Ascending aorta (tissue), 2 donors: ENCODE results near the gene ADAM19. TPM values are rescaled to one million over a fixed set of nuclear protein-coding genes. Genes with fewer than 3 reads are reported as not detected.

Experiments
- DNase-seq, 2 donors: peaks; one replicate each; pipeline ENCODE4 v3.0.0-alpha.2; 2019; ENCODE audit warnings: low spot score in 2 of 2
- H3K27ac ChIP-seq, 2 donors: fragments of 200-600 bp; sonication (generic); one replicate each; pipeline ENCODE4 v1.5.1; 2016 to 2017; ENCODE audit warnings: mild to moderate bottlenecking in 1 of 2
- H3K27me3 ChIP-seq: fragments of 200-600 bp; sonication (generic); one replicate; pipeline ENCODE4 v1.5.1; 2017
- H3K36me3 ChIP-seq, 2 donors: fragments of 200-600 bp; sonication (generic); one replicate each; pipeline ENCODE4 v1.5.1; 2016
- H3K4me1 ChIP-seq, 2 donors: fragments of 200-600 bp; sonication (generic); one replicate each; pipeline ENCODE4 v1.5.1; 2016 to 2017; ENCODE audit warnings: mild to moderate bottlenecking in 1 of 2
- H3K4me3 ChIP-seq, 2 donors: fragments of 200-600 bp; sonication (generic); one replicate each; pipeline ENCODE4 v1.5.1; 2016 to 2017; ENCODE audit warnings: mild to moderate bottlenecking in 1 of 2
- H3K9me3 ChIP-seq, 2 donors: fragments of 200-600 bp; sonication (generic); one replicate each; pipeline ENCODE4 v1.5.1; 2016
- CTCF ChIP-seq, 3 experiments: fragments of 200-600 bp in 2 of 3; fragments of 450-650 bp in 1 of 3; sonication (generic) in 2 of 3; IDR thresholded peaks; one replicate each; pipeline ENCODE4 v1.5.1; 2016 to 2019; ENCODE audit warnings: antibody characterized with exemption in 3 of 3, mild to moderate bottlenecking in 1 of 3, moderate library complexity in 1 of 3
- intact Hi-C: fragments of 100-400 bp; cut with DNase I; formaldehyde crosslinking; loops from one replicate; pipeline ENCODE4 v1.15.1; 2023
- total RNA-seq: library from RNA; depleted of rRNA; stranded (reverse); fragments of >200 nt; gene quantifications from one replicate; pipeline ENCODE4 v1.1.0, GENCODE V29; 2016

The ADAM19 gene
- total RNA-seq, 1 donor from 2014 or later: 11.7 TPM

GRCh38 chr5:157613385-157614245 is 38.0 kb upstream of the ADAM19 start:
- DNase-seq: no peak
- no peak overlapping the region for H3K4me3 ChIP-seq
- H3K9me3 ChIP-seq: no peaks in the 10 kb centered on the region
- H3K27ac ChIP-seq: no peak overlapping the region
- no peak for TF ChIP-seq CTCF (IDR thresholded peaks at IDR 0.05)
- intact Hi-C loops: no loop called here
- H3K27me3 ChIP-seq: no peaks in the 10 kb centered on the region
- peaks cover 3 to 4% of the 10 kb centered on the region in 2 donors for H3K4me1 ChIP-seq
- H3K36me3 ChIP-seq: no peaks in the 10 kb centered on the region

GRCh38 chr5:157612581-157612980 is 37.0 kb upstream of the ADAM19 start:
- Histone ChIP-seq H3K27me3 (no peaks in the 10 kb centered on the region), H3K4me1 (peaks cover 3 to 4% of the 10 kb centered on the region in 2 donors), H3K4me3 (no peak overlapping the region), H3K9me3 (no peaks in the 10 kb centered on the region), H3K27ac (no peak overlapping the region), H3K36me3 (no peaks in the 10 kb centered on the region)
- DNase-seq: no peak
- intact Hi-C loops: no loop called here
- no peak for TF ChIP-seq CTCF (IDR thresholded peaks at IDR 0.05)

- intact Hi-C loops: no loop called here
- DNase-seq: no peak
- no peak for TF ChIP-seq CTCF (IDR thresholded peaks at IDR 0.05)
Measured at GRCh38 chr5:157611571-157612476, 36.2 kb upstream of the ADAM19 start.

GRCh38 chr5:157610990-157611389 is 35.4 kb upstream of the ADAM19 start:
- H3K27me3 ChIP-seq: no peaks in the 10 kb centered on the region
- intact Hi-C loops: no loop called here
- no peak overlapping the region for H3K27ac ChIP-seq
- peaks cover 3 to 4% of the 10 kb centered on the region in 2 donors for H3K4me1 ChIP-seq
- no peaks in the 10 kb centered on the region for H3K36me3 ChIP-seq
- DNase-seq: no peak
- no peaks in the 10 kb centered on the region for H3K9me3 ChIP-seq
- H3K4me3 ChIP-seq: no peak overlapping the region
- TF ChIP-seq CTCF (IDR thresholded peaks at IDR 0.05): no peak

More at GRCh38 chr5:157611571-157612476, 36.2 kb upstream of the ADAM19 start:
- no peaks in the 10 kb centered on the region for H3K27me3 ChIP-seq
- no peak overlapping the region for H3K4me3 ChIP-seq
- H3K9me3 ChIP-seq: no peaks in the 10 kb centered on the region
- no peaks in the 10 kb centered on the region for H3K36me3 ChIP-seq
- H3K27ac ChIP-seq: no peak overlapping the region
- H3K4me1 ChIP-seq: peaks cover 3 to 4% of the 10 kb centered on the region in 2 donors

GRCh38 chr5:157608972-157609565 is 33.5 kb upstream of the ADAM19 start:
- peaks cover 3 to 4% of the 10 kb centered on the region in 2 donors for H3K4me1 ChIP-seq
- H3K36me3 ChIP-seq: no peaks in the 10 kb centered on the region
- no peaks in the 10 kb centered on the region for H3K27me3 ChIP-seq
- no peak for TF ChIP-seq CTCF (IDR thresholded peaks at IDR 0.05)
- H3K27ac ChIP-seq: peak overlapping the region; percentile 60 to 80
- intact Hi-C loops: no loop called here
- H3K4me3 ChIP-seq: peak overlapping the region in 1 of 2 donors; percentile 35
- DNase-seq: no peak
- H3K9me3 ChIP-seq: no peaks in the 10 kb centered on the region
